Glomerular visceral epithelial cell (primary cell): ENCODE results near the gene NTF3.

ENCODE experiments used
- DNase-seq: peaks from one replicate; pipeline ENCODE4 v3.0.0-alpha.2; 2016; ENCODE audit errors: extremely low spot score

NTF3 gene

DNA sequence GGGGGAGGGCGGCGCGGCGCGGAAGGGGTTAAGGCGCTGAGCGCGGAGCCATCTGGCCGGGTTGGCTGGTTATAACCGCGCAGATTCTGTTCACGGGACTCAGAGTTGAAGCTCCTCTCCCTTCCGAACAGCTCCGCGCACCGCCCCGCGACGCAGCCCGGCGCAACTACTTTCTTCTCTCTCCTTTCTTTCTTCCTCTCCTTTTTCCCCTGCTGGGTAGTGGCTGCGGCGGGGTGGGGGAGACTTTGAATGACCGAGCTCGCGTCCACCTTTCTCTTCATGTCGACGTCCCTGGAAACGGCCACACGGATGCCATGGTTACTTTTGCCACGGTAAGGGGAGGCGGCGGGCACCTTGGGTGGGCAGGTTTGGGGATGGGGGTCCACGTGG, at the start of gene NTF3:
NTF3 (plus strand) TSS at position 98 of the 390 bp plus-strand sequence; CDS start at position 315, 217 bp downstream.
- DNase-seq, result peak; percentile 61

DNA sequence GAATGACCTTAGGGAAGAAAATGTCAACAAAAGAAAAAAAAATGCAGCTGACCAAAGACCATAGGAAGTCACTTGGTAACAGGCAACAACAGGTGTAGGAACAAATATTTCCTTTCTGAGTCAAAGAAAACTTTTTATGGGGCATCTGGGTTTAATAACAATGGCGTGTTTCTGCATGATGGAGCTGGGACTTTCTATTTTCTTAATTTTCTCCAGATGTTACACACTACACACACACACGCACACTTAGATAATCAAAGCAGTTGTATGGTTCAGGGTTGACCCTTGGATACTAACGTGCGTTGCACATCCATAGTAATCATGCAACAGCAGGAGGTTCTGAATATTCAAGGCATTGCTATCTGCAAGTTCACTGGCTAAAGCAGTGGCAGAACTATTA, 47.9 kb upstream of the NTF3 start:
- no peak for DNase-seq

DNA sequence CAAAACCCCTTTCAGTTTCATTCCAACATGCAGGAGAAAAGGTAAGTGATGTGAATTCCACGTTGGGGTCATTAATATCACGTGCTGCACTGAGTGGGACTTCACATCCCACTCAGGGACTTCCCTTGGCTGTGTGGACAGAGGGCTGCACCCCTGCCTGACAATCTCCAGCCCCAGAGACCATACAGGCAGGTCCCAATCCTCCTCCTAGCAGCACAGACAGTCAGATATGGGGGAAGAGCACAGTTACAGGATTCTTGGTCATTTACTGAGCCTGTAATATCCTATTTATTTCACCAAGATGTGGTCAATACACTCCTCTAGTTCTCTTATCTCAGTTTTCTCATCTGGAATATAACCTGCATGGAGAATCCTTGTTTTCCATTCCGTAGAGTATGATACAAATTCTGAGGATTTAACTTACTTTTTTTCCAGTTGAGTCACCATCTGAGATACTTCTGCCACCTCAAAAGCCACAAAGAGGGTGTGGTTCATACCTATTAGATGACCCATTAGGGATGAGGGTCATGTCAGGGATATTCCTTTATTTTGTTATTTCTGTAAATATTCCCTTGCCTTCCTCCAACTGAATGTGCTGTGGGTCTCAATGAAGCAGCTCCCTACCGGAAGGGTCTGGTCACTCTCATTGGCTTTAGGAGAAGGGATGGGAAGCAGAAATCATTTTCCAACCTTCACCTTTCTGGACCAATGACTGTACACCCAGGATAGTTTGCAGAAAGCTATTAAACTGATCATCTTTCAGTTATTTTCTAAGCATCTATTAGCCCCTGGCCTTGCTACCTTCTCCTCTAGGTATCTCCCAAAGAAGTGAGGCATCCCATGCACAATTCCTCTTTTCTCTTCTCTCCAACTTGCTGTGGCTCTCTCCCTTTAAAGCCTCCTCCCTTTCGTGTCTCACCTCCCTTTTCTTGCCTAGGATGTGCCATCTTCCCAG, 43.0 kb upstream of the NTF3 start:
- DNase-seq, result peak; percentile 61

DNA sequence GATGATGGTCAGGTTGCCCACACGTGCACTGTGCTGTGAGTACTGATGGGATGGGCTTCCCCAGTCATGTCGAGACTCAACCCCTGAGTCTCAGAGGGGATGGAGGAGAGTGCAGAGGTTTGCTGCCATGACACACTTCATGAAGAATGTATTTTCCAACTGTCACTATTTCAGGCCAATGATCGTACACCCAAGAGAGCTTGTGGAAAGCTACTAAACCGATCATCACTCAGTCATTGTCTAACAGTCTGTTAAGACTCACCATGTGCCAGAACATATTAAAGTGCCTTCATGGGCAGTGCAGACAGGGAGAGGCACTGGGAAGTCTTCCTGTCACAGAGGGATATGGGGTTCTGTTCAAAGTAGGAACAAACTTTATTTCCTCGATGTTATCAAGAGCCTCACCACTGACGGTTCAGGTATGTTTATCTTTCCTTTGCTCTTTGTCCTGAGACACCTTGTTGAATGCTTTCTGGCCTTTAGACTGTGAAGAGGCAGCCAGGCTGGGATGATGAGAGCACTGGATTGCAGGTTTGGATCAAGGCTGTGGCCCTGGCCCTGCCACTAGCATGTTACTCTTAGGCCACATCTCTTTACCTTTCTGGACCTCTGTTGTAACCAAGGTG, 41.6 kb upstream of the NTF3 start:
- peak; percentile 8 for DNase-seq

DNA sequence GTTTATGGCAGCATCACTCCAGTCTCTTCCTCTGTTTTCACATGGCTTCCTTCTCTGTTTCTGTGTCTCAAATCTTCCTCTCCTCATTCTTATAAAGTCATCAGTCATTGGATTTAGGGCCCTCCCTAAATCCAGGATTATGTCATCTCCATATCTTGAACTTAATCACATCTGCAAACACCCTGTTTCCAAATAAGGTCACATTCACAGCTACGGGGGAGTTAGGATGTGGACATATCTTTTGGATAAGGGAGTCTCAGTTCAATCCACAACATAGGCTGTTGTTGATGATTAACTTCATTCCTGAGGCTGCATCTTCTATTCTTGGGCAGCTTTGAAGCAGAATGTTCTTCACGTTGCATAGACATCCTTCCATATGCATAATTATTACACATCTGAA, 40.3 kb upstream of the NTF3 start:
- peak; percentile 41 for DNase-seq

DNA sequence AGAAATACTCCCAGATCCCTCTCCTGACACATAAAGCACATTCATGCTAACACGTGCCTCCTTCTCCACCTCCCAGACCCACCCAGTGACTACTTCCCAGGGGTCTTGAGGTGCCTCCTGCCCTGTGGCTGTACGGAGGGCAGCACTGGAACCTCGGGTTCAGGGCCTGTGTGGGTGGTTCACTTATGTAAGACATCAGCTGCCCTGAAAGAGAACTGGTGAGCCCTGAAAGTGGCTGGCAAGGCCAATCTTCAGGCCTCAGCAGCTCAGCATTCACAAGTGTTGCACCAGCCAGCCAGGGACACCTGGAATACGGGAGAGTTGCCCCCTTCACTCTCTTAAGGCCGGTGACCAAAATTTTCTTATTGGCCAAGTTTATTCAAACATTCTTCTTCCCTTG, 38.9 kb upstream of the NTF3 start:
- no peak for DNase-seq

DNA sequence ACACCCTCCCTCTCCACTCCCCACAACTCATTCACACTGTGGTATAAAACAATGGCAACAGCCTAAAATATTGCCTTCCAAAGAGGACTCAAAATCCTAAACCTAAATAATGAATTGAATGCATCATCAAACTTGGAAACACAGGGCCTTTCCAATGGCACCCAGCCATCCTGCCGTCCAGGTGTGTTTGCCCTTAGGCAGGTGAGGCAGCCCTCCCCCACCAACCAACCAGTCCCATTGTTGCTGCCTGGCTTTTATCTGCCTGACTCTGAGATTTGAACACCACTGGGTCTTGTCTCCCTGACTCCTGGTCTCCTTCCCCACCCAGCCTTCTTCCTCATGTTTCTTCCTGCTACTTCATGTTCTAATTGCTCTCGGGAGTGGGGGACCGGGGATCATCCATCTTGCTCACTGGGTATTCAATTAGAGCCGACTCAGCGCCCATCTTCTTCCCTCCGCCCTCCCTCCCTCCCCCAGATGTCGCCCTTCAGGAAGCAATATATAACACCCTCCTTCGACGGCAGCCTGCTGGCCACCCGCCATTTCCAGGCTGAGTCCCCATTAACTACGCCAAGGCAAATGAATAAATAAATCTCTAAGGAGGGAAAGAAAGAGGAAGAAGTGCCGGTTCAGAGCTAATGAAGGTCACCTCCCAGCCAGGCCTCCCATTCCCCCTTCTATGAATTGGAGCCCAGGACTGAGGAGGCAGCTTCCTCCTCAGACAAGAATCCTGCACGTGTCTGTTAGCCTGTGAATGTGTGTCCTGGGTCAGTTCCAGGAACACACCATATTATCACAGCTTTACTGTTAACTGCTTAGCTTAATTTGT, 36.3 kb upstream of the NTF3 start:
- no peak for DNase-seq

DNA sequence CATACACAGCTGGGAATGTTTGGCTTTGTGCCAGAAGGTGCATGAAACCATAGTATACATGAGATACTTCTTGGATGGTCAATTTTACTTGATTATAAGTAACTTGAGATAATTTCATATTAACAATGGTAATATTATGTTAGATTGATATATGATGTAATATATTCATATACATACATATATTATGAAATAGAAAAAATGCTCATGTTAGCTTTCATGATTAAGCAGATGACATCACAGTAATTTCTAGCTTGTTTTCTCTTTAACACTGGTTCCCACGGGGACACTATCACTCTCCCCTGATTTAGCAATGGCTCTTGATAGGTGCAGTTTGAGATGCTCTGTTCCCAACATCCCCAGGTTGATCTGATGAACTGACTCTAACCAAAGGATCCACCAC, 35.4 kb upstream of the NTF3 start:
- no peak for DNase-seq

DNA sequence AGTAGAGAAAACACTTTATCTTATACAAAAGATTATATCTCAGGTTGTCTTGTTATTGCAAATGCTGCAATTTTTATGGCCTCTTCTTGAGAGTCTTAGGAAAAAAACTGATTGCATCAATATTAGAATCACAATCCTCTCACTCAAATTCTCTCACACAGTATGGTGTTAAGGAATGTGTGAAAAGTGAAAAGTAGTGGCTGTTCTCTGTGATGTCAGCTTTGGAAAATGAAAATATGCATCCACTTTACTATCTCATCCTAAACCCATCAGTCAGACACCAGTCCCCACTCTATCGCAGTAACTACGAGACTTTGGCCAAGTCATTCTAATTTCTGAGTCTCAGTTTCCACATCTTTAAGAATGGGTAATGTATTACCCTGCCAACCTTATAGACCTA, 32.6 kb upstream of the NTF3 start:
- no peak for DNase-seq

DNA sequence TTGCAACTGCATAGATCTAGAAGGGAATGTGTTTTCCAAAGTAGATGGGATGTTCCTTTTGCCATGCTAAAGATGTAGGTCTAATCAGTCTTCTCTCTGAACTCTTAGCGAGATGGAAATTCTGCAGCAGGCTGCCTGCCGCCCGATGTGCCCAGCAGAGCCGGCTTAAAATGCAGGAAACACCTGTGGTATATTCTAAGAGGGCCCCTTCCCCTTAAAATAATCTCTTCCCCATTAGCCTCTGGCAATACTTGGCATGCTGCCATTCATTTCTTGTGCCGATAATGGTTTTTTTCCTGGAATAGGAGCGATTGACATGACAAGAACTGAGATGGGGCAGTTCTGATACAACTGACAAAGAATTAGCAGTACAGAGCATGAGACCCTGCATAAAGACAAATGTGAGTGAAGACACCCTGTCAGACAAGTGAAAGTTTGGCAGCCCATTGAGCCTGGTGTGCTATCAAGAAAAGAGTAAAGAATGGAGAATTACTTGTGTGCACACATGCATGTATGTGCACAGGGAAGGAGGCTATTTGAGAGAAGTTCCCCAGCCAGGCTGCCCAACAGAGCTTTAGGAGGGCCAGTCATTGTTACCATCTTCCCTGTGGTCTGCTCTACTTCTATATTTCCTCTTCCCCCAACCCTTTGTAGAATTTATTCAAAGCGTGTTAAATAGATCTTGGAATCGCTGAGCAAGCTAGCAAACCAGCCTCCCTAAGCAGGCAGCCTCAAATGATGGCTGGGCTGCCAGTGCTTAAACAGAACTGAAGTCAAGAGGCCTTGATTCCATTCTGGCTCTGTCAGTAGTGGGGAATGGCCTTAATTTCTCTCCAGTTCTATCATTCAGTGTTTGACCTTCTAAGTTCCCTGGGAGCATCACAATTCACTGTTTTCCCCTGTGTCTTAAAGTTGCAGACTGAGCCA, 29.6 kb upstream of the NTF3 start:
- DNase-seq, result no peak

DNA sequence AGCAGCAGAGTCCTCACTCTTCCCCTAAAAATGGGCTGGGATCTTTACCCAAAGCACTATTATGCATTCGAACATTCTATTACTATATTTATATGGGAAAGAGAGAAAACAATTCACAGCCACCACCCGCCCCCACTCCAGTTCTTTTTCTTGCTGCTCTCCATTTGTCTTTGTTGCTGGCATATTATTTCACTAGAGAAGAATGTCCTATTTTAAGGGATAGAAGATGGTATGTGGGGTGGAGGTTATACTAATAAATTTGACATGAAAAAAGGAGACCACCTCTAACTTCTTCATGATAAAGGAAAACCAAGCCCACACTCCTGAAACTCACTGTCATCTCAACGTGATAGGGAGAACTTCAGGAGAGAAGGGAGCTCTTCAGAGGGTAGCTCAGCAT, 28.5 kb upstream of the NTF3 start:
- DNase-seq, result no peak

DNA sequence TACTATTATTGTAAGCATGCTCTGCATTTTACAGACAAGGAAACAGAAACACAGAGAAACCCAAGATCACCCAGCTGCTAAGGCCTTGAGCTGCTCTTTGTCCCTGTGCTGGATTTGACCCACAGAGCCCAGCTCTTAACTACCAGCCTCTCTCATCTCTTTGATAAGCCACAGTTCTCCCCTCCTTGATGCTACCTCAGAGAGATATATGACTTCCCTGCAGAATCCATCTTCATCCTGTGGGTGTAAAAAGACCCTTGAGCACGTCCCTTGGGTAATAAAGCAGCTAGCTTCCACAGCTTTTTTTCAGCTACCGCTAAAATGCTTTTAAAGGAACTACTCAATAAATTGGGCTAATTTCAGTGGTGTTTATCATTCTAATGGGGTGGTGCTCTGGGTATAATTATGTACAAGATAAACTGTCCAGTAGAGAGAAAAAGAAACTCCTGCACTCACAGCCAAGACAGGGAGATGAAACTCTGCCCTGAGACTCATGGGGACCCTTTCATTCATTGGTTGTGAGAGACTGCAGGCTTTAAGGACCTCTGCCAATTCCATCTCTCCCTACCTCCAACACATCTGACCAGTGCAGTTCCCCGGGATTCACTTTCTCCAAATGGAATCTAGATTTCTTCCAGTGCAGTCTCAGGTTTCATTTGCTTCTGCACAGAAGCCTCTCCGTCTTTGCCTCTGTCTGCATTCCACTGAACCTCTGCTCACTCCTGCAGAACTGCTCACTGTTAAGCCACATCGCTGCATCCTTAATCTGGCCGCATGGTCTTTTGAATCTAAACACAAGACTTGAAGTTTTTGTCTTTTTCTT, 24.7 kb upstream of the NTF3 start:
- no peak for DNase-seq

DNA sequence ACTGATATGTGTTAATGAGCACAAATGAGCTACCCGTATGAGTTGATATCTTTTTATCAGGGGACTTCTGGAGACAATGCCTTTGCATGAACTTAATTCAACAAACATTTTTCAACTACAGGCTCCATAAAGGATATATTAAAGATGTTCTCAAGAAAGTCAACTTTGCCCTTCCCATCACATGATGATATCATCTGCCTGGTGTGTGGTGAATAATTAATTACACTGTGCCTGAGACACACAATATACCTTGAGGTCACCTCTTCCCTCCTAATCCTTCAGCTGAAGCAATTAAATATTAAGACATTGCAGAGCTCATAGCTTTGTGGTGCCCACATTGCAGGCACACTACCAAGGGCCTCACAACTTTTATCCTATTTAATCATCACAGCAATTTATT, 22.3 kb upstream of the NTF3 start:
- no peak for DNase-seq

DNA sequence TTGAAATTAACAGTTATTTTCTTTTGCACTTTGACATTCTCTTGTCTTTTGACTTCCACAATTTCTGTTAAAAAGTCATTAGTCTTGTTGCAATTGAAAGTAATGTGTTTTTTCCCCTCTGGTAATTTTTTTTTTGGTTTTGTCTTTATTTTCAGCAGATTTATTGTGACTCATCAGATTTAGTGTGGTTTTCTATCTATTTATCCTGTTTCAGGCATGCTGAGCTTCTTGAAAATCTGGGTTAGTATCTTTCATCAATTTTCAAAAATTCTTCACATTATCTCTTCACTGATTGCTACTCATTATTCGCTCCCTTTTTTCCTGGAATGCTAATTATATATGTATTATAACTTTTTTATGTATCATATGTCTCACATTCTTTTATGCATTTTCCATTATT, 15.3 kb upstream of the NTF3 start:
- no peak for DNase-seq

DNA sequence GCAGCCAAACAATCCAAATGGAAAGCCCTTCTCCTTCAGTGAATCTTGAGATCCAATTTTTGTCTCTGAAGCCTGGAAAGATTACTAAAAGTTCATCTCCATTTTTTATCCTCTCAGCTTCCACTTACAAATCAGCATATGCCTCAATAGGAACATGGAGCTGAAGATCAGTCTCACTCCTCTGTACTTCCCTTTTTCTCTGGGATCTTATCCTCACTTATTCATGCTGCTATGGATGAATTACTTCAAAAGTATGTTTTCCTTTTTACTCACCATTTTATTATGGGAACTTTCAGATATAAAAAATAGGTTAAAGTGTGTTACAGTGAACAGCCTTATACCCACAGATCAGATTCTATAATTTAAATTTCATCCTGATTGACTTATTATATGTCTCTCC, 14.4 kb upstream of the NTF3 start:
- no peak for DNase-seq

DNA sequence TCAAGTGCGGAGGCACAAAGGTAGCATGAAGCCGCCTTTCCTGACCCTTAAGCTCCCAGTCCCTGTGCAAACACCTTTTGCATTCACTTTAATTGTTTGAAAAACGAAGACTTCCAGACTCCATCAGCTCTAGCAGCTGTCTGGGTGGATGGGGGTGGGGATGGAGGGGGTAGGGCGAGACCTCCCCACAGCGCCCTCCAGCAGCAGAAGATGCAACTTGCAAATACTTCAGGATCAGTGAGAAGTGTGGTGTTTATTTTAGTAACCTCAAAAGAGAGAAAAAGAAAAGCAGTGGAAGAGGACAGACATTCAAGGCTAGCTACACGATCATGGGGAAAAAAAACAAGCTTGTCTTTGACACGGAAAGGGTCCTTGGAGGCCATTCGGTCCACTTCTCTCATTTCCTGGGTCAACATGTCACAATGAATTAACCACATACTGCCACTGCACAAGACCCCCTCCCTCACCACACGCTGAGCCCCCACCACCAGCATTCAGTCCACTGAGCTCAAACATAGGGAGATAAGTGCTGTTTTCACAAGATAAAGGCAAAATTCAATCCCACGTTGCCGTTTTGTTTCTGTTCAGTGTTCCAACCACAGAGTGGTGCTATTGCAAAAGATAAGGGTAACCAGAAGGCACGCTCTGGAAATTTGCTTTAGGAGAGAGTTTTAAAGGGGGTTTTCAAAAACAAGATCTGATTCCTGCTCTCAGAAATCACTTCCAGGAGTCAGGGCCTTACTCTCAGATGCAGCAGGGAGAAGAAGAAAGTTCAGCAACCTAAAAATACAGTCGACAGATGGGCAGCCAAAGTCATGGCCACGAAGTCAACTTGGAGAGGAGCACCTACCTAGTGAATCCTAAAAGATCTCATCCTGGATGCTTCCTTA, 3.3 kb upstream of the NTF3 start:
- DNase-seq, result peak; percentile 38

DNA sequence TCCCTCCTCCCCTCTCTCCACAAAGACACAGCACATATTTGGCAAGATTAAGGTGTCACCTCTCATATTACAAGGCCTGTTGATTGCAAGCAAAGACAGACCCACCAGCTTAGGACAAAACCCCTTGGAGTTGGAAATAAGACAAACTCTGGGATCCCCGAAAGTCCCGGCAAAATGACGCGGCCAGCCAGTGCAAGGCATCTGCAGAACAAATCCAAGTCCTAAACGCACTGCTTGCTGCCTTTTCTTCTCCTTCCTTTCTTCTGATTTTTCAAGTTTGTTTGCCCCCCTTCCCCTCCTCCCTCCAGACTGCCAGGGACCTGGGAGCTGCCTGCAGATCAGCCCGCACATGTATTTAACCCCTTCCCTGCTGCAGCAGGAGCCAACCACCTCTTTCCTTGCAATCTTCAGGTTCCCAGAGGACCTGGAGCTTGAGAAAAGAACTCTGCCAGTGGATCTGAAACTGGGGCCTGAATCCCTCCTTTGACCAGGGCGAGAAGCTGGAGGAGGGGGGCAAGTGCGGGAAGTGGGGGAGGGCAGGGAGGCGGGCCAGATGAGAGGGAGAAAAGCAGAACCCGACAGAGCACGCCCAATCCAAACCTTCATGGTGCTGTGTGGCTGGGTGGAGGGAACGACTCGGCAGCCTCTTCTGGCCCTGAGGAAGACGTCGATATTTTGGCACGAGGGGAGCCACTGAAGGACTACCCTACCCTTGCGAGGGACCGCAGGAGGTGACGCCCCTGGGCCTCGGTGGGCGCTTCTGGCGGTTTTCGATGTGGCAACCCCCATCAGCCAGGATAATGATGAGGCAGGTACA, 2.0 kb upstream of the NTF3 start:
- DNase-seq, result no peak
